HG02852 (cell line): ENCODE data around the gene ORC3.

Source experiments
- ATAC-seq: cut with Tn5 transposase; IDR thresholded peaks from one replicate; pipeline ENCODE4 v1.9.1; 2021; ENCODE audit warnings: mild to moderate bottlenecking, moderate library complexity; ENCODE audit not compliant: unreplicated experiment

Gene ORC3

GRCh38 chr6:87589693-87590416 is at the start of gene ORC3, which contains the start of gene RARS2:
Gene ORC3, plus strand, starts transcription at chr6:87590135. Its CDS starts 34 bp downstream, at chr6:87590169.
Gene RARS2, minus strand, starts transcription at chr6:87589987. Its CDS starts 30 bp downstream, at chr6:87589957.
- peak; percentile 100 for ATAC-seq

GRCh38 chr6:87540539-87540938 is 49.4 kb upstream of the ORC3 start:
- ATAC-seq, result no peak

- no peak for ATAC-seq
Observed at GRCh38 chr6:87541041-87541440, 48.9 kb upstream of the ORC3 start.

- ATAC-seq, result no peak
Observed at GRCh38 chr6:87541744-87542143, 48.2 kb upstream of the ORC3 start.

GRCh38 chr6:87543696-87544473 is 46.0 kb upstream of the ORC3 start:
- ATAC-seq, result peak; percentile 10

- ATAC-seq, result peak; percentile 61
Observed at GRCh38 chr6:87544474-87544735, 45.5 kb upstream of the ORC3 start.

- no peak for ATAC-seq
Observed at GRCh38 chr6:87551799-87552198, 38.1 kb upstream of the ORC3 start.

GRCh38 chr6:87553159-87553765 is 36.7 kb upstream of the ORC3 start:
- ATAC-seq, result no peak

GRCh38 chr6:87555506-87555905 is 34.4 kb upstream of the ORC3 start:
- no peak for ATAC-seq

GRCh38 chr6:87558446-87558845 is 31.5 kb upstream of the ORC3 start:
- no peak for ATAC-seq

GRCh38 chr6:87561017-87561416 is 28.9 kb upstream of the ORC3 start:
- no peak for ATAC-seq

GRCh38 chr6:87572021-87572420 is 17.9 kb upstream of the ORC3 start:
- no peak for ATAC-seq

GRCh38 chr6:87572883-87573282 is 17.1 kb upstream of the ORC3 start:
- ATAC-seq, result peak; percentile 72

GRCh38 chr6:87573307-87574024 is 16.5 kb upstream of the ORC3 start:
- ATAC-seq, result no peak

- no peak for ATAC-seq
Observed at GRCh38 chr6:87574237-87574804, 15.6 kb upstream of the ORC3 start.

GRCh38 chr6:87575423-87575822 is 14.5 kb upstream of the ORC3 start:
- no peak for ATAC-seq

- no peak for ATAC-seq
Observed at GRCh38 chr6:87583822-87584221, 6.1 kb upstream of the ORC3 start.

- ATAC-seq, result no peak
Observed at GRCh38 chr6:87586371-87587077, 3.4 kb upstream of the ORC3 start.

- no peak for ATAC-seq
Observed at GRCh38 chr6:87588756-87589407, 1.1 kb upstream of the ORC3 start.

GRCh38 chr6:87590417-87590880 is 514 bp downstream of the ORC3 start:
- ATAC-seq, result no peak
